Measurements from ENCODE around the gene BMAL1.

BMAL1 gene

GRCh38 chr11:13315517-13316432 lies 38.2 kb downstream of the BMAL1 start:
- Histone ChIP-seq H3K27ac (ENCODE audit: low read depth, low read length) (no peak overlapping the region), H3K4me1 (ENCODE audit: control insufficient read depth in 1 of 2, insufficient read depth in 2 of 2, low read length in 2 of 2) (peaks cover 20 to 24% of the 10 kb centered on the region in 2 donors), H3K36me3 (ENCODE audit: control insufficient read depth in 1 of 2, insufficient read depth in 2 of 2, low read length in 2 of 2) (peaks cover 0 to 9% of the 10 kb centered on the region in 2 donors), H3K4me3 (ENCODE audit: low read depth in 1 of 2, low read length in 2 of 2) (no peak overlapping the region), H3K9ac (ENCODE audit: low read depth in 1 of 2, low read length in 2 of 2) (no peak overlapping the region), H3K27me3 (ENCODE audit: control insufficient read depth in 1 of 2, insufficient read depth in 2 of 2, low read length in 2 of 2) (no peaks in the 10 kb centered on the region), H3K9me3 (ENCODE audit: control insufficient read depth in 1 of 2, low read length in 2 of 2) (no peaks in the 10 kb centered on the region)

GRCh38 chr11:13316528-13316961 lies 39.0 kb downstream of the BMAL1 start:
- Histone ChIP-seq H3K4me1 (ENCODE audit: control insufficient read depth in 1 of 2, insufficient read depth in 2 of 2, low read length in 2 of 2) (peaks cover 20 to 24% of the 10 kb centered on the region in 2 donors), H3K4me3 (ENCODE audit: low read depth in 1 of 2, low read length in 2 of 2) (no peak overlapping the region), H3K9me3 (ENCODE audit: control insufficient read depth in 1 of 2, low read length in 2 of 2) (no peaks in the 10 kb centered on the region), H3K36me3 (ENCODE audit: control insufficient read depth in 1 of 2, insufficient read depth in 2 of 2, low read length in 2 of 2) (peaks cover under 1 to 9% of the 10 kb centered on the region in 2 donors), H3K27ac (ENCODE audit: low read depth, low read length) (no peak overlapping the region), H3K9ac (ENCODE audit: low read depth in 1 of 2, low read length in 2 of 2) (no peak overlapping the region), H3K27me3 (ENCODE audit: control insufficient read depth in 1 of 2, insufficient read depth in 2 of 2, low read length in 2 of 2) (no peaks in the 10 kb centered on the region)

DNA sequence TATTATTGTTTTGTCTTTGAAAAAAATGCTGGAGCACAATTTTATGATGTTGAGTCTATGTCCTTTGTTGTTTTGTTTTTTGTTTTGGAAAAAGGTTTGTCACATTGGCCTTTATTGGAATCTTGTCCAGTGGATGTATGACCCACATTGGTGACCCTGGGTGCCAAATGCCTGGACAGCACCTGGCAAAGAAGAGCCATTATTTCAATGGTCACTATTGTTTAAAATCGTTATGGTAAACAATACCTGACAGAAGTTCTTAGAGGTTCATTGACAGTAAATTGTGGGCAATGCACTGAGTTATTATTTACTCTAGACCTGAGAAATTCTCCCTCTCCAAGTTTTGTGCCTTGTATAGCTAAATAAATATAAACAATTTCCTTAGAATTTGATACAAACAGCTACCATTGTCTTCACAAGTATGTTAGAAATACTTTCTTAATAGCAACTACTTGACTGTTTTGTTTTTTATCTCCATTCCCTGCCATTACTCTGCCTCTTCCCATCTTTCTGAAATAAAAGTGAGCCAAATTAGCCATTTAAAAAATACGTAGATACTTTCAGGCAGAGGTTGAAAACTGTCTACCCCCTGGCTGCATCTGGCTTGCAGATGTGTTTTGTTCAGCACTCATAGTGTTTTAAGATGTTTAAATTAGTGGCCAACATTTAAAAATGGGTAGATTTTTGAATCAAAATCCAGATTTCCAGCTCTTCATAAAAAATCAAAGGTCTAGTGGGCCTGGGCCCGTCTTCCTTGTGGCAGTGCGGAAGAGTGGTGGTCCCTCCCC lies 39.9 kb downstream of the BMAL1 start:
- peaks cover 20 to 24% of the 10 kb centered on the region in 2 donors for H3K4me1 ChIP-seq (ENCODE audit: control insufficient read depth in 1 of 2, insufficient read depth in 2 of 2, low read length in 2 of 2)

GRCh38 chr11:13318498-13319295 lies 41.1 kb downstream of the BMAL1 start:
- H3K9me3 ChIP-seq (ENCODE audit: control insufficient read depth in 1 of 2, low read length in 2 of 2) = no peaks in the 10 kb centered on the region
- H3K4me1 ChIP-seq (ENCODE audit: control insufficient read depth in 1 of 2, insufficient read depth in 2 of 2, low read length in 2 of 2) = peaks cover 20 to 24% of the 10 kb centered on the region in 2 donors
- peaks cover 3 to 5% of the 10 kb centered on the region in 2 donors for H3K36me3 ChIP-seq (ENCODE audit: control insufficient read depth in 1 of 2, insufficient read depth in 2 of 2, low read length in 2 of 2)
- H3K27me3 ChIP-seq (ENCODE audit: control insufficient read depth in 1 of 2, insufficient read depth in 2 of 2, low read length in 2 of 2) = no peaks in the 10 kb centered on the region
- H3K9ac ChIP-seq (ENCODE audit: low read depth in 1 of 2, low read length in 2 of 2) = peak overlapping the region in 1 of 2 donors; percentile 6
- H3K4me3 ChIP-seq (ENCODE audit: low read depth in 1 of 2, low read length in 2 of 2) = peak overlapping the region; percentile 18 to 46
- H3K27ac ChIP-seq (ENCODE audit: low read depth, low read length) = no peak overlapping the region

More for the DNA sequence above, 39.9 kb downstream of the BMAL1 start:
- H3K36me3 ChIP-seq (ENCODE audit: control insufficient read depth in 1 of 2, insufficient read depth in 2 of 2, low read length in 2 of 2) = peaks cover 5 to 7% of the 10 kb centered on the region in 2 donors
- H3K27me3 ChIP-seq (ENCODE audit: control insufficient read depth in 1 of 2, insufficient read depth in 2 of 2, low read length in 2 of 2) = no peaks in the 10 kb centered on the region
- H3K4me3 ChIP-seq (ENCODE audit: low read depth in 1 of 2, low read length in 2 of 2) = no peak overlapping the region
- no peaks in the 10 kb centered on the region for H3K9me3 ChIP-seq (ENCODE audit: control insufficient read depth in 1 of 2, low read length in 2 of 2)
- H3K27ac ChIP-seq (ENCODE audit: low read depth, low read length) = no peak overlapping the region
- H3K9ac ChIP-seq (ENCODE audit: low read depth in 1 of 2, low read length in 2 of 2) = no peak overlapping the region

DNA sequence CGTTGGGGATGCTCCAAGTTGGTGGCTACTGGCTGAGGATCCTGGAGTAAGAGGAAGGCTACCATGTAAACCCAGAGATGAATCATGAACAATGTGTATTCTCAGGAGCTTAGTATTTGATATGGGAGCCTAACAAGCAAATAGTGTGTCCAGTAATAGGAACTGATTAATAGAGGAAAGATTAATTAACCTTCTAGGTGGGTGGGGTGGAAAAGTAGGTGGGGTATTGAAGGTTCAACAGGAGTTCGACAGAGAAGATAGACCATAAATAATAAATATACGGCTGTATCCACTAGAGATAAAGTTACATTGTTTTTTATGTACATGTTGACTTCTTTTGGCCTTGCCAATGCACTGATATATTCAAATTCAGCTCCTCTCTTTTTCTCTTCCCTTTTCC lies 43.1 kb downstream of the BMAL1 start:
- Histone ChIP-seq H3K4me1 (ENCODE audit: control insufficient read depth in 1 of 2, insufficient read depth in 2 of 2, low read length in 2 of 2) (peaks cover 13 to 19% of the 10 kb centered on the region in 2 donors), H3K27ac (ENCODE audit: low read depth, low read length) (no peak overlapping the region), H3K4me3 (ENCODE audit: low read depth in 1 of 2, low read length in 2 of 2) (no peak overlapping the region)

DNA sequence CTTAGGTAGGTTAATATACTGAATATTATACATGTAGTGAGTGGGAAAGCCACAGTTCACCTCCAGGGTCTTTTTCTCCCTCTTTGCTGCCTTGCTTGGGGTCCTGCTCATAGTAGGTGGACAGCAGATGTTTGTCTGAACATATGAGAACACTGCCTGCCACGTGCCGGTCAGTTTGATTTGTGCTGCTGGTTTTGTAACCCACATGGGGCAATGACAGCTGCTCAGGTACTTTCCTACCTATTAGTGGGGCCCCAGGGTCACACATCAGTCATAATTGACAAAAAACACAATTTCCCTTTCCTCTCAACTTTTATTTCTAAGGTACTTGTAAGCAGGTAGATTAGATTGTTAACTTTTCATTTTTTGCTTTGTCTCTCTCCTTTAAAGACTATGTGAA lies 43.8 kb downstream of the BMAL1 start:
- H3K36me3 ChIP-seq (ENCODE audit: control insufficient read depth in 1 of 2, insufficient read depth in 2 of 2, low read length in 2 of 2) = peaks cover 3 to 5% of the 10 kb centered on the region in 2 donors
- no peak overlapping the region for H3K27ac ChIP-seq (ENCODE audit: low read depth, low read length)
- no peak overlapping the region for H3K4me3 ChIP-seq (ENCODE audit: low read depth in 1 of 2, low read length in 2 of 2)
- peaks cover 13 to 19% of the 10 kb centered on the region in 2 donors for H3K4me1 ChIP-seq (ENCODE audit: control insufficient read depth in 1 of 2, insufficient read depth in 2 of 2, low read length in 2 of 2)
- H3K27me3 ChIP-seq (ENCODE audit: control insufficient read depth in 1 of 2, insufficient read depth in 2 of 2, low read length in 2 of 2) = no peaks in the 10 kb centered on the region
- H3K9me3 ChIP-seq (ENCODE audit: control insufficient read depth in 1 of 2, low read length in 2 of 2) = no peaks in the 10 kb centered on the region
- H3K9ac ChIP-seq (ENCODE audit: low read depth in 1 of 2, low read length in 2 of 2) = no peak overlapping the region

More for the DNA sequence above, 43.1 kb downstream of the BMAL1 start:
- Histone ChIP-seq H3K36me3 (ENCODE audit: control insufficient read depth in 1 of 2, insufficient read depth in 2 of 2, low read length in 2 of 2) (peaks cover 3 to 5% of the 10 kb centered on the region in 2 donors), H3K27me3 (ENCODE audit: control insufficient read depth in 1 of 2, insufficient read depth in 2 of 2, low read length in 2 of 2) (no peaks in the 10 kb centered on the region), H3K9me3 (ENCODE audit: control insufficient read depth in 1 of 2, low read length in 2 of 2) (no peaks in the 10 kb centered on the region), H3K9ac (ENCODE audit: low read depth in 1 of 2, low read length in 2 of 2) (no peak overlapping the region)

DNA sequence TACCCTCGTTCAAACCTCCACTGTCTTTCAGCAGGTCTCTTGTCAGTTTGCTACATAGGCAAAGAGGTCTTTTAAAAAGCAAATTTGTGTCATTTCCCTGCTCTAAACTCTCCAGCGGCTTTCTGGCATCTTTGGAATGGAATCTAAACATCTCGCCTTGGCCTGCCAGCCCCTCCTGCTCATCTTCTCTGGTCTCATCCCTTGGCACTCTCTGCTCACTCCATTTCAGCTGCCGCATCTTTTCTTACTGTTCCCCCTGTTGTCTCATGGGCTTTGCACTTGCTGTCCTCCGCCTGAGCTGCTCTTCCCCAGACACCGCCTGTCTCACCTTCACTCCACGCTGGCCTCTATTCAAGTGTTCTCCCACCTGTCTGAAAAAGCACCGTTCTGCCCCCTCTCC lies 46.6 kb downstream of the BMAL1 start:
- Histone ChIP-seq H3K36me3 (ENCODE audit: control insufficient read depth in 1 of 2, insufficient read depth in 2 of 2, low read length in 2 of 2) (peaks cover 3 to 5% of the 10 kb centered on the region in 2 donors), H3K9me3 (ENCODE audit: control insufficient read depth in 1 of 2, low read length in 2 of 2) (no peaks in the 10 kb centered on the region), H3K4me1 (ENCODE audit: control insufficient read depth in 1 of 2, insufficient read depth in 2 of 2, low read length in 2 of 2) (peaks cover 2 to 6% of the 10 kb centered on the region in 2 donors), H3K4me3 (ENCODE audit: low read depth in 1 of 2, low read length in 2 of 2) (no peak overlapping the region), H3K9ac (ENCODE audit: low read depth in 1 of 2, low read length in 2 of 2) (no peak overlapping the region), H3K27ac (ENCODE audit: low read depth, low read length) (no peak overlapping the region), H3K27me3 (ENCODE audit: control insufficient read depth in 1 of 2, insufficient read depth in 2 of 2, low read length in 2 of 2) (no peaks in the 10 kb centered on the region)

GRCh38 chr11:13324709-13325108 lies 47.1 kb downstream of the BMAL1 start:
- Histone ChIP-seq H3K9me3 (ENCODE audit: control insufficient read depth in 1 of 2, low read length in 2 of 2) (no peaks in the 10 kb centered on the region), H3K27ac (ENCODE audit: low read depth, low read length) (no peak overlapping the region), H3K4me1 (ENCODE audit: control insufficient read depth in 1 of 2, insufficient read depth in 2 of 2, low read length in 2 of 2) (peaks cover 0 to 4% of the 10 kb centered on the region in 2 donors), H3K4me3 (ENCODE audit: low read depth in 1 of 2, low read length in 2 of 2) (no peak overlapping the region), H3K9ac (ENCODE audit: low read depth in 1 of 2, low read length in 2 of 2) (no peak overlapping the region), H3K36me3 (ENCODE audit: control insufficient read depth in 1 of 2, insufficient read depth in 2 of 2, low read length in 2 of 2) (peaks cover 3 to 5% of the 10 kb centered on the region in 2 donors), H3K27me3 (ENCODE audit: control insufficient read depth in 1 of 2, insufficient read depth in 2 of 2, low read length in 2 of 2) (no peaks in the 10 kb centered on the region)

DNA sequence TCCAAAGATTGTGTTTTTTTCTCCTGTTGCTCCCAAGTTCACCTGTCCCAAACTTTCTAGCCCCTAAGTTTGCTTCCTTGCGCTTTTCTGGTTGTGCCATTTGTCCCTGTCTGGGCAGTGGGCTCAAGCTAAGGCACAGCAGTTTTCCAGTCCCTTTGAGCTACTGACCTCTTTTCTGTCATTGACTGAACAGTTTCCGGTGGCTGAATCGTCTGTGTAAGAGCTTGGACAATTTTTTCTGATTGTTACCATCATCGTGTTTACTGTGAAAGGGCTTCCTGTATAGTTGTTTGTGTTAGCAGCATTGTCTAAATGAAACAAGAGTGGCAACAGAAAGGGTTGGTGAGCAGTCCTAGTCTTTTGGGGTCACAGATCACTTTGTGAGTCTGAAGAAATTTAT lies 49.8 kb downstream of the BMAL1 start:
- no peak overlapping the region for H3K4me3 ChIP-seq (ENCODE audit: low read depth in 1 of 2, low read length in 2 of 2)
- peaks cover 8 to 14% of the 10 kb centered on the region in 2 donors for H3K4me1 ChIP-seq (ENCODE audit: control insufficient read depth in 1 of 2, insufficient read depth in 2 of 2, low read length in 2 of 2)
- no peak overlapping the region for H3K9ac ChIP-seq (ENCODE audit: low read depth in 1 of 2, low read length in 2 of 2)
- no peaks in the 10 kb centered on the region for H3K27me3 ChIP-seq (ENCODE audit: control insufficient read depth in 1 of 2, insufficient read depth in 2 of 2, low read length in 2 of 2)
- H3K9me3 ChIP-seq (ENCODE audit: control insufficient read depth in 1 of 2, low read length in 2 of 2) = no peaks in the 10 kb centered on the region
- no peak overlapping the region for H3K27ac ChIP-seq (ENCODE audit: low read depth, low read length)
- peaks cover 0 to 3% of the 10 kb centered on the region in 2 donors for H3K36me3 ChIP-seq (ENCODE audit: control insufficient read depth in 1 of 2, insufficient read depth in 2 of 2, low read length in 2 of 2)

All from duodenal mucosa (tissue), 2 donors.